Testis (tissue), 2 donors: ENCODE results near the gene ITCH.

Experiments
- POLR2A ChIP-seq: fragments of 450-650 bp; IDR thresholded peaks from one replicate; pipeline ENCODE4 v1.6.1; 2017; ENCODE audit warnings: antibody characterized with exemption, mild to moderate bottlenecking, moderate library complexity
- TF ChIP-seq, protein P1 (sequence below), 3 experiments: fragments of 450-650 bp in 2 of 3; fragments of 200-600 bp in 1 of 3; sonication (generic) in 1 of 3; IDR thresholded peaks; one replicate each; pipeline ENCODE4 v1.5.1; 2016 to 2019; ENCODE audit warnings: antibody characterized with exemption in 3 of 3, mild to moderate bottlenecking in 2 of 3, moderate library complexity in 1 of 3

DNA sequence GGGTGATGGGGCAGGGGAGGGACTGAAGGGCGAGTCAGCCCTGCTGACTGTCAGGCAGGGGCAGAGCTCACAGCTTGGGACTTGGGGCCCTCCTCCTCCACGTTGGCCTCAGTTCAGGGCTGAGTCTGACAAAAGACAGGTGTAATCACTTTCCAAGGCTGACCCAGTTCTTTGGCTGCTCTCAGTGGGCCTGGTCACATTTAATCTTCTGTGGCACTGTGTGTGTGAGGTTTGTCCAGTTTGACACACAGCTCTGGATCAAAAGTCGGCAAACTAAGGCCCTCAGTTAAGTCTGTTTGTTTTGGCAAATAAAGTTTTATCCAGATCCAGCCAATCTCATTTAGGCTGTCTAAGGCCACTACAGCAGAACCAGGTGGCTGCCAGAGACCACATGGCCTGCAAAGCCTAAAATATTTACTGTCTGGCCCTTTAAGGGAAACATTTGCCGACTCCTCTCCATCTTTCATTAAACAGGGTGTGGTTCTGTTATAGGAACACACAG is 190.3 kb downstream of the ITCH start:
- TF ChIP-seq, protein P1, sequence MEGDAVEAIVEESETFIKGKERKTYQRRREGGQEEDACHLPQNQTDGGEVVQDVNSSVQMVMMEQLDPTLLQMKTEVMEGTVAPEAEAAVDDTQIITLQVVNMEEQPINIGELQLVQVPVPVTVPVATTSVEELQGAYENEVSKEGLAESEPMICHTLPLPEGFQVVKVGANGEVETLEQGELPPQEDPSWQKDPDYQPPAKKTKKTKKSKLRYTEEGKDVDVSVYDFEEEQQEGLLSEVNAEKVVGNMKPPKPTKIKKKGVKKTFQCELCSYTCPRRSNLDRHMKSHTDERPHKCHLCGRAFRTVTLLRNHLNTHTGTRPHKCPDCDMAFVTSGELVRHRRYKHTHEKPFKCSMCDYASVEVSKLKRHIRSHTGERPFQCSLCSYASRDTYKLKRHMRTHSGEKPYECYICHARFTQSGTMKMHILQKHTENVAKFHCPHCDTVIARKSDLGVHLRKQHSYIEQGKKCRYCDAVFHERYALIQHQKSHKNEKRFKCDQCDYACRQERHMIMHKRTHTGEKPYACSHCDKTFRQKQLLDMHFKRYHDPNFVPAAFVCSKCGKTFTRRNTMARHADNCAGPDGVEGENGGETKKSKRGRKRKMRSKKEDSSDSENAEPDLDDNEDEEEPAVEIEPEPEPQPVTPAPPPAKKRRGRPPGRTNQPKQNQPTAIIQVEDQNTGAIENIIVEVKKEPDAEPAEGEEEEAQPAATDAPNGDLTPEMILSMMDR (IDR thresholded peaks at IDR 0.05) = no peak
- TF ChIP-seq POLR2A = no peak
